Central memory CD4-positive, alpha-beta T cell (primary cell): Measurements from ENCODE around the gene SEPTIN5.

Experiments used
- DNase-seq: peaks from one replicate; pipeline ENCODE4 v3.0.0; 2022

Gene SEPTIN5

DNA sequence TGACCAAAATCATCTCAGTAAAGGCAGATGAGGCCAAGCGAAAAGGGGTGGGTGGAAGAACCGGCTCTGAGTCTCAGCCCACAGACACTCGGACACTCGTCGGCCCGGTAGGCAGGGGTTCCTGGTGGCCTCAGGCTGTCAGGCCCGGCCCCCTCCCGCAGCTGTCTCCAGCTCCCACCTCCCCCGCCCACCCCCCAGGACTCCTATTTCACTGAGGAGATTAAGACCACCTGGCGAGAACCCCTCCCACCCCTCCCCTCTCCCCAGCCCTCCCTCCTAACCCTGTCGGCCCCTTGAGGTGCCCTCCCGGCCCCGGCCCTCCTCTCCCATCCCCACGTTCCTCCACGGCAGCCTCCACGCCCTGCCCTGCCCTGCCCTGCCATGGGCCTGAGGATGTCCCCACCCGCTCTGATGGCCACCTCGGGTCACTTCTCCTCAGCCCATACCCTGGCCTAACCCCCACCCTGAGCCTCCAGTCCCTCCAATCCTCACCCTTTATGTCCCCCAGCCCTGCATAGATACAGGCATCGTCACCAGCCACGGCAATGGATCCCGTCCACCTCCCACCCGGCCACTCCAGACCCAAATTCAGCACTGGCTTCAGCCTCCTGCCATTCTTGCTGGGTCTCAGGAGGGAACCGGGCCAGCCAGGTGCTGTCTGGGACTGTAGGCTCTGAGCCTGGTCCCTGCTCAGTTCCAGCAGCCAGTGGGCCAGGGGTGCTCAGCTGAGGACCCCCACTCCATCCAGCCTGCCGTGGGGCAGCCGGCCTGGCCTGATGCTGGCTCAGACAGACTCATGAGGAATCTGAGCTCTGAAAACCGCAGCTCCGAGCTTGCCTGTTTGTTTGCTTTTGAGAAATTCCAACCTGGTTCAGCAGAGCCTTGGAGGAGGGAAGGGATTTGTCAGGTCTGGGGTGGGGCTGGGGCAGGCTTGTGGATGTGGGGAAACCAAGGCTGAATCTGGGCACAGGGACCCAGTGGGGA is 36.5 kb downstream of the SEPTIN5 start:
- no peak for DNase-seq

DNA sequence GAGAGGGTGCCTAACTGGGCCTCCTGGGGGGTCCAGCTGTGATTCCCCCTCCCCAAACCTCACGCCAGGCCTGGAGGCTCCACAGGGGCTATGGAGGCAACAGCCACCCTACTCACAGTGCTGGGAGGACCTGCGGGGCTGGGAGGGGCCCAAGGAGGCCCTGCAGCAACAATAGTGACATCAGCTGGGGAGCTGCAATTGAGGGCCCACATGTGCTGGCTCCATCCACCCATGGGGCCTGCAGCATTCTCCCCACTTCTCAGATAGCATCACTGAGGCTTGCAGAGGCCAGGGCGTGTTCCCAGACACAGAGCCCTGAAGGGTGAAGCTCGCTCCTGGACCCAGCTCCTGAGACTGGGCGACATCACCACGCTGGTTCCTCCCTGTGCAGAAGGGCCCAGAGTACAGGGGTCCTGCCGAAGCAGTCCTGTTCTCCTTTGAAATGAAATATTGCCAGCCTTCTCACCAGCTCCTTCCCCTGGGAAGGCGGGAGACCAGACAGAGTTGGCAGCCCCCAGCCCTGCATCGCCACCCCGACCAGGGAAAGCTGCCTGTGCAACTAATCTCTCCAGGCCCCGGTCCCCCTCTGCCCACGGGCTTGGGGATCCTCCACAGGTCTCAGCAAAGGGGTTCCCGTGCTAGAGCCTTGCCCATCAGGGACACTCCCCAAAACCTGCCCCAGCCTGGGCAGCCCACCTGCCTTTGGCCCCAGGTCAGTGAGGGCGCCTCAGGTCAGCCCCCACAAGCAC is 37.4 kb downstream of the SEPTIN5 start:
- DNase-seq, result no peak

DNA sequence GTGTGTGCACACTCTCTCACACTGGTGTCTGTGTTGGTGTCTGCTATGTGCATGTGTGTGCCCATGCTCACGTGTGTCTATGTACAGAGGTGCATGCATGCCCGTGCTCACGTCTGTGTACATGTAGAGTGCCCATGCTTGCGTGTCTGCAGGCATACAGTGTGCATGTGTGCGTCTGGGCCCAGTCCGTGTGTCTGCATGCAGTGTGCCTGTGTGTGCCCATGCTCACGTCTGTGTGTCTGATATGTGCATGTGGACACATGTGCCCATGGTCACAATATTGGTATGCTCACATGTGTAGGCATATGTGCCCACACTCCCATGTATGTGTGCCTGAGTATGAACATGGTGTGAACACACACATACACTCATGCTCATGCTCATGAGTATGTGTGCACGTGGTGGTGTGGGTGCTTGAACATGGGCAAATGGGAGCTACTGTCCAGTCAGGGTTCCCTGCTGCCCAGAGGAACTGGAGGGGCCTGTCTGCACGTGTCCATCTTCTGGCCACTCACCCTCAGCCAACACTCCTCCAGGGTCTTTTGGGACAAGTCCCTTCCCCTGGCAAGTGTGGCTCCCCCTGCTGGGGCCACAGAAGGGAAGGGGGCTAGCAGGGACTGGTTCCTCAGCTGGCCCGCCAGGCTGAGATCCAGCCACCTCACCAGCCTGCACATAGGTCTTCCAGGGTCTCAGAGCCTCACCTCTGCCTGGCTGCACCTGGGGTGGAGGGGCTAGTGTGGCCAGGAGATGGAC is 39.0 kb downstream of the SEPTIN5 start:
- no peak for DNase-seq

DNA sequence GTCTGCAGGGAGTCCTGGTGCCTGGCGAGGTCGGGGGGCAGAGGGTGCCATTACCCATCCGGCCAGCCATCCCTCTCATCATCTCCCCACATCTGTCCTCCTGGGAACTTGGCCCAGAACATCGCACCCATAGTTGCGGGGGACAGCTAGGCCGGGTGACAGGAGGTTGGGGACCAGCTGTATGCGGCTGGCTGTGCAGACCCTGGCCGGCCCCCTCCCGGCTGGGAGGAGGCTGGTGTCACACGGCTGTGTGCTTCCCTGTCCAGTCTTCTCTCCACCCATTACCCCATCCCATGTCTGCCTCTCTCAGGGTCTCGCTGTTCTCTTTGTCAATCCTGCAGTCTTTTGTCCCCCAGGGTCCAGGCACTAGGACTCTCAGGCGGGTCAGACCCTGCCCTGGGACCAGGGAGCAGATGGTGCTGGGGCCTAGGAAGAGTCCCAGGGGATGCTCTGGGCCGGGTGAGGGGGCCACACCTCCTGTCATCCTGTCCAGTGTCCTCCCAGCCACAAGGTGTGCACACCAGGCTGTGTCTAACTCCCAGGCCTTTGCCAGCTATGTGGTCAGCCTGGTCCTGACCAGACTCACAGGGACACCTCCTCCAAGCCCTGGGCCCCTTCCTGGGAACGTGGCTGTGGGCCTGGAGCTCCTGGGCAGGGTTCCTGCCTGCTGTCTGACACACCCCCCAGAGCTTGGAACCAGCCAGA is 39.8 kb downstream of the SEPTIN5 start:
- DNase-seq, result no peak

DNA sequence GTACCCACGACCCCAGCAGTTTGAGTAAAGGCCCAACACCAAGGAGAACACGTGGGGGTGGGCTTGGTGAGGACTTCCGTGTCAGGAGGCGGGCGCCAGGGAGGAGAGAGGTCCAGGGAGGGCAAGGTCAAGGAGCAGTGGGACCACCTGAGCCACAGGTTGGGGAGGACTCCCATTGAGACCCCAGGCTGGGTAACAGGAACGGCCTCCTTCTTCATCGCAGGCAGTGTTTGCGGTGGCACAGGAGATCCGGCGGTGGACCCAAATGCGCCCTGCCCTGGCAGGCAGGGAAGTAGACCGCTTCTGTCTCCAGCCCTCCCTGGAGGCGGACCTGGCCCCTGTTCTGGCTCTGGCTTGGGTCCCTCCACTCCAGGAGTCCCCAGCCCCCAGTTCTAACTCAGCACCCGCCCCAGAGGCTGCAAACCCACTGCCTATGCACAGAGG is 40.4 kb downstream of the SEPTIN5 start:
- no peak for DNase-seq

DNA sequence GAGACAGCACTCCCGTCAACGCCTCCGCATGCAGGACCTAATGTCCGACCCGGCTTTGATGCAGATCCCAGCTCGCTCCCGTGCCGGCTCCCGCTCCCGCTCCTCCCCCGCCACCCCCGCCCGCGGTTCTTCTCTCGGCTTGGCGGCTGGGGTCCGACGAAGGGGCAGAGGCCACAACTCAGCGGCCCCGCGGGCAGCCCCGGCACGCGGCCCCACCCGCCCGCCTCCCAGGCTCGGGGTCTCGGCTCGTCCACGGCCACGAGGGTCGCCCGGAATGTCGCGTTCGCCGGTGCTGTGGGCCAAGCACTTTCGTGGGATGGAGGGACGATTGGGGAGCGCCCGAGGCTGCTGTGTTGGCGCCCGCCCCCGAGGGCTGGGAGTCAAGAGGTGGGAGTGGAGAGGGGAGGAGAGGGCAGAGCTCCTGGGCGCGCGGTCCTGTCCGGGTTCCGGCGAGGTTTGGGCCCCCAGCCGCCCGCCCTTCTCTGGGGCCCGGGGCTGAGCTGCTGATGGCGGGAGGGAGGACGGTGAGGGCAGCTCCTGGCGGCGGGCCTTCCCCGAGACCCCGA is 40.9 kb downstream of the SEPTIN5 start:
- no peak for DNase-seq

DNA sequence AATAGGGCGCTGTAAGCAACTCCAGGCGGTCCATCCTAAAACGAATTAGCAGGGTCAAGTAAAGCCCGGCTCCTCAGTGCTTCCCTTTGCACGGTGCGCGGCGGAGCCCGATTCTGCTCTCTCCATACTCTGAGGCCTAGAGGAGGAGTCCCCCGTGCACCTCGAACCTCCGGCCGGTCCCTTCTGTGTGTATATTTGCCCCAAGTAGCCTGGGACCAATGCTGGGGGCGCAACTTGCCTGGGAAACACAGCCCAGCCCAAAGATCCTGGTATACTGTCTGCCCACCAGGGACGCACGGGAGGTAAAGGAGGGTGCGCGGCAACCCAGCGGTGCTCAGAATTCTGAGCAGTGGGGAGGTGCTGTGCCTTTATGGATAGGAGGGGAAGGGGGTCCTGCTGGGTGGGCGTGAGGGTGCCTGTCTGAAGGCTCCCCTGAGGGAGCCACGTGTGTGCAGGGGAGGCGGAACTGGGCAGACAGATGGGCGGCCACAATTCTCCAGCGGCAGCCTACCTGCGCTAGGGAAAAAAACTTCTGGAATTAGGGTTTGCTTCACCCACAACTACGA is 41.5 kb downstream of the SEPTIN5 start:
- no peak for DNase-seq

DNA sequence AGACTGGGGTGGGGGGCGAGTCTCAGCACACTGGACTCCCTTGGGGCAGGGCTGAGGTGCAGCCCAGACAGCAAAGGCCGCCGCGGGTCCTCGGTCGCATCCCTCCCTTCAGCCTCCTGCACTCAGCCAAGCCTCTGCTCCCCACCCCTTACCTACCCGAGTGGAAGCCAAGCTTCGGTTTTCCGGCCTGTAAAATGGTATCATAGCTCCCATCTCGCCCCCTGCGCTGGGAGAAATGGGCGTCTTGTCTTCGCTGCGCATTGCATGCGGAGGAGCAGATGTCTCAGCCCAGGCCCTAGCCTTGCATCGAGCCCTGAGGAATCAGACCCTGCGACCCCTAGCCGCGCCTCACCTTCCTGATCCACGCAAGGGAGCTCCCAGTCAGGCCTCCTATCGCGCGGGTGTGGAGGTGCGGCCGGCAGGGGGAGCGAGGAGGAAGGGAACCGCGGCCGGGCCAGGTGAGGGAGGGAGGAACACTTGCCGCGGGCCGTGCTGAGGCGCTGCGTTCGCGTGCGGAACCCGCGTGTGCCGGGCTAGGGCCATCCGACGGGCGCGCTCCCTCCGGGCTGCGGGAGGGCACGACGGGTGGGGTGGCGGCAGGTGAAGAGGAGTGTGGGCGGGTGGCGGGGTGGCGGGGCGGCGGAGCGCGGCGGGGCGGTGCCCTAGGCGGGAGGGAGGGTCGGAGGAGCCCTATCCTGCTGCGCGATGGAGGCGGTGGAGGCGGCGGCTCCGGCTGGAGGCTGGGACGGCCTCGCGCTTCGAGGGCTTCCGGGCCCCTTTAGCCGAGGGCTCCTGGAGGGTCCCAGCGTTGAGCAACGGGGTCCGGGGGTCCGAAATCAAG is 42.2 kb downstream of the SEPTIN5 start:
- peak; percentile 63 for DNase-seq

DNA sequence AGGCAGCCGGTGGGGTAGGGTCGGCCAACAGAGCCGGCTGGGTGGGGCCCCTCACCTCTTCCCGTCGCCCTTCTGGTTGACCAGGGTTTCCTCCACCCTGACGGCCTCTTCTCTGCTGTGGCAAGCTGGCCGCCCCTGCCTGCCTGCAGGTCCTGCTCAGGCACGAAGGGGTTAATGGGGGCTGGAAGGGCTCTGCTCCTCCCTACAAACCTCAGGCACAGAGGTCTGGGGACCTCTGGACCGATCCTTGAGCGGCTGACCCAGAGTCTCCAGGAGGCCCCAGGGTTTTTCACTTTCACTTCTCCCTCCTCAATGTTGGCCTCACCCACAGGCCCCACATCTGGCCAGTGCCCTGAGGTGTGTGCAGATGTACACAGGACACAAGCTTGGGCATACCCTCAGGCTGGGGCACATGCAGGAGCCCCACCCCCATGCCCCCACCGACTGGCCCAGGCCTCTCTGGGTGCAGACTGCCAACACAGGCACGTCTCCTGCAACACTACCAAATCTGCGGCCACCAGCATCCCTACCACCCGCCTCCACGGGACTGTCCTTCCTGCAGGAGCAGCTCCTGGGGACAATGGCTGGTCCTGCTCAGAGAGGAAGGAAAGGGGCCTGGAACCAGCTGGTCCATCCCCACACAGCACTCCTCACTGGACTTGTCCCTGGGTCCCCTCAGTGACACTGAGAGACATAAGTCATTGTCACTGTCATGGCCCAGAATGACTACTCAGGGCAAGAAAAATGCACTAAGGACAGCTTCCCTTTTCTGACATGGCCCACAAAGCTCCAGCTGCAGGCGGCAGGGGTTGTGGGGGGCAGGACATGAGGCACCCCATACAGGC is 43.1 kb downstream of the SEPTIN5 start:
- no peak for DNase-seq

DNA sequence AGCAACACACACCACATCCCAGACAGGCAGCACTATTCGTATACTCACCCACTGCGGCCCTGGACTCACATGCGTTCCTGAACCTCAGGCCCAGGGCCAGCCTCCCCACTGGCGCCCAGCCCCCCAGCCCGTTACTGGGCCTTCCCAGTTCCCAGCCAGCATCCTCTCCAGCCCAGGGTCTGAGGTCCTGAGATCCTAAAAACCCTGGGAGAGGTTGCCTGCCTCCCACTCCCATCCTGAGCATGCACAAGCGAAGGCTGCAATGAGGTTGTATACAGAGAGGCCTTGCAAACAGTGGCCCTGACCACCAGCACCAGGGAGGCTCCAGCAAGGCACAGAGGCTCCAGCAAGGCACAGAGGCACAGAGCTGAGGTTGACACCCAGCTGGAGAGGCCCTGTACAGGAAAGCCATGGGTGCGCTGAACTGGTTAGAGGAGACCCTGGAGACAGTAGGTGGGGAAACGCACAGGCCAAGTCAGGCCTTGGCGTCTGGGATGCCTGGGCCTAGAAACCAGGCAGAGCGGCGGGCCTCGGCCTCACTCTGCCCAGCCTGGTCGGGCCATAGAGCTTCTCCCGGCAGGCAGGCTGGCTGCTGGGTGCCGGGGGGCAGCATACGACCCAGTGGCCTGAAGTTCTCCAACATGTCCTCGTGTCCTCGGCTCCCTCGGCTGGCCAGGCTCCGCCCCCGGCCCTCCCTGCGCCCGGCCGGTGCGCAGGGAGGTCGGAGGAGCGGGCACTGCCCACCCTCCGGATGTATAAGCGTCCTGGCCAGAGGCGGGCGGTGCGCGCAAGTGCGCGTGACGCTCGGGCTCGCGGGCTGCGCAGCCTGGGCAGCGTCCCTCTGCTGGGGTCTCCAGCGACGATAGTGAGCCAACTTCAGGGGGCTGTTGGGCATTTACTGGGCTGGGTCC is 43.9 kb downstream of the SEPTIN5 start:
- DNase-seq, result no peak

DNA sequence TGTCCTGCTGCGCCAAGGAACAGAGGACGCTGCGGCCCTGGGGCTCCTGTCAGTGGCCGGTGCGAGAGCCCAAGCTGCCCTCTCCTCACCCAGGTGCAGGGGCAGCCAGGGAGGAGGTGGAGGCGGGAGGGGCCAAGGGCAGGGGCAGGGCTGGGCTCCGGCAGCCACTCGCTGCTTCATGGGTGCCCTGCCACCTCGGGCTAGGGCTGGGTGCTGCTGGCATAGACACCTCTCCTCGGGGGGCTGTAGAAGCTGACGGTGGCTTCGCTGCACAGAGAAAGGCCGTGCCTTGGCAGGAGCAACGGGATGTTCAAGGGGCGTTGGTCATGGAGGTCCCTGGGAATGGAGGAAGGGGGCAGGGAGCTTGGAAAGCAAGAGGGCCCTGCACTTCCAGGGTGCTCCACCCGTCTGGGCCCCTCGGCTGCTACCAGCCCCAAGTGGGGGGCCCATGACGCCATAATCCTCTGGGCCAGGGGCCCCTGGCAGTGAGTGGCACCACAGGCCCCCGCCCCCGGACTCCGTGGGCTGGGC is 44.7 kb downstream of the SEPTIN5 start:
- DNase-seq, result no peak

DNA sequence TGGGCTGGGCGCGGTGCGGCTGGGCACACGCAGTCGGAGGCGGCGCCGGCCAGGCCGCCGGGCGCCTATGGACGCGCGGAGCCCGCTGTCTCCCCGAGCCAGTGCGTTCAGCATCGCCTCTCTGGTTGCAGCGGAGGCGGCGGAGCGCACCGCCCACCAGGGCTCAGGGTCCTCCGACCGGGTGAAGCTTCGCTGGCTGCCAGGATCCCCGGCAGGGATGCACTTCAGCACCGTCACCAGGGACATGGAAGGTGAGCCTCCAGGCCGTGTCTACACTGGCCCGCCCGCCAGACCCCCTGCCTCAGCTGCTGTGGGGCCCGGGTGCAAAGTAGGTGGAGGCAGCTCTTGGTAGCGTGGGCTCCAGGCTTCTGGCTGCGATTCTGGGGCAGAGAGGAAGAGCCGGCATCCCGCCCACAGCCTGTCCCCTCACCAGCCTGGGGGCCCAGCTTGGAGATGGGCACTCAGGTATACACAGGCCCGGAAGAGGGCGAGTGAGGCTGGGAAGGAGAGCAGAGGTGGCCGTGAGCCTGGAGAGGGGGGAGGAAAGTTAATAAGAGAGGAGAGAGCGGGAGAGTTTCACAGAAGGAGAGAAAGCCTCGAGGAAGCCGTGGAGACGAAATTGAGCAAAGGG is 45.2 kb downstream of the SEPTIN5 start:
- DNase-seq, result no peak

DNA sequence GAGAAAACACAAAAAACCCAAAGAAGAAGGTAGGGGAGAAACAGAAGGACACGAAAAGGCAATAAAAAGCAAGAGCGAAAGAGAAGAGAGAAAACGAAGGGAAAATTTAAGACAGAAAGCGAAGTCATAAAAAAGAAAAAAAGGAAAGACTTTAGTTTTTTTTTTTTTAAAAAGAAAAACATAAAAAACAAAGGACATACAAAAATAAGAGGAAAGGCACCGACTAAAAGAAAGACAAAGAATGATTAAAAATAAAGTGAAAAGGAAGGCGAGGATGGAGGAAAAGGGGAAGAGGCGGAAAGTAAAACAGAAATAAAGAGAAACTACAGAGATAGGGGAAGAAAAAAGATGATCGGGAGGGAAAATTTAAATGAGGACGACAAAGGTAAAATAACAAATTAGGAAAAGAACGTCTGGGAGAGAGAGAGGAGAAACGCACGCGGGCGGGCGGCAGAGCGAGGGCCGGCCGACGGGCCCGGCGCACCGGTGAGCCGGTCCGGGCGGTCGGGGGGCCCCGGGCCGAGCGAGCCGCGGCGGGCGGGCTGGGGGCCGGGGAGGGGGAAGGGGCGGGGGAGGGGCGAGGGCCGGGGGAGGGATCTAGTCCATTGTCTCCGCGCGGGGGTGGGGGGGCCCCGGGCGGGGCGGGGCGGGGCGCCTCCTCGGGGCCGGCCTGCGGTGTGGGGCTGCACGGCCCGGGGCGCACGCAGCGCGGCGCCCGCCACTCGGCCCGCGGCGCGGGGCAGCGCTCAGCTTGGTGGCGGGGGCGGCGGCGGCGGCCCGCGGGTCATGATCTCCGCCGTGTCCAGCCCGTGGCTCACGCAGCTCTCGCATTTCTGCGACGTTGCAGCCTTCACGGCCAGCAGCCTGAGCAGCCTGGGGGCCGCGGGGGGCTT is 46.0 kb downstream of the SEPTIN5 start, which contains the start of gene TBX1:
Gene TBX1, plus strand, starts transcription at position 721 of the 893 bp plus-strand sequence. Its CDS starts 66 bp downstream, at position 787.
- DNase-seq, result no peak

DNA sequence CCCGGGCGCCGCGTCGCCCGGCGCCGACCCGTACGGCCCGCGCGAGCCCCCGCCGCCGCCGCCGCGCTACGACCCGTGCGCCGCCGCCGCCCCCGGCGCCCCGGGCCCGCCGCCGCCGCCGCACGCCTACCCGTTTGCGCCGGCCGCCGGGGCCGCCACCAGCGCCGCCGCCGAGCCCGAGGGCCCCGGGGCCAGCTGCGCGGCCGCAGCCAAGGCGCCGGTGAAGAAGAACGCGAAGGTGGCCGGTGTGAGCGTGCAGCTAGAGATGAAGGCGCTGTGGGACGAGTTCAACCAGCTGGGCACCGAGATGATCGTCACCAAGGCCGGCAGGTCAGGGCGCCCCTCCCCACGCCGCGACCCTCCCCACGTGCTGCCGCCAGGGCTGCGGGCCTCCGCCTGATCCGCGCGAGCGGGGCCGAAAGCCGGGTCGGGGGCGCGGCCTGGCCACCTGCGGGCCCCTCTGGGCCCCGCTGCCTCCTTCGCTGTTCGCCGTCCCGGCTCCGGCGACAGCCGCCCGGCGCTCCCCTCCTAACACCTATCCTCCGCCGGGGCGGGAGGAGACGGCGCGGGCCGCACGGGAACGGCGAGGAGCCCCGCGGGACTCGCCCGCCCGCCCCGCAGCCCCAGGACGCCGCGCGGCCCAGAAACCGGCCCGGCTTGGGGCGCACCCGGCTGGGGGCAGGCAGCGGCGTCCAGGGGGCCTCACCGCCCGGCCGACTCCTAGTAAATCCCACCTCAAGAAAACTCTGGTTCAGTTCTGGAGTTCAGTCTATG is 46.8 kb downstream of the SEPTIN5 start:
- DNase-seq, result no peak

DNA sequence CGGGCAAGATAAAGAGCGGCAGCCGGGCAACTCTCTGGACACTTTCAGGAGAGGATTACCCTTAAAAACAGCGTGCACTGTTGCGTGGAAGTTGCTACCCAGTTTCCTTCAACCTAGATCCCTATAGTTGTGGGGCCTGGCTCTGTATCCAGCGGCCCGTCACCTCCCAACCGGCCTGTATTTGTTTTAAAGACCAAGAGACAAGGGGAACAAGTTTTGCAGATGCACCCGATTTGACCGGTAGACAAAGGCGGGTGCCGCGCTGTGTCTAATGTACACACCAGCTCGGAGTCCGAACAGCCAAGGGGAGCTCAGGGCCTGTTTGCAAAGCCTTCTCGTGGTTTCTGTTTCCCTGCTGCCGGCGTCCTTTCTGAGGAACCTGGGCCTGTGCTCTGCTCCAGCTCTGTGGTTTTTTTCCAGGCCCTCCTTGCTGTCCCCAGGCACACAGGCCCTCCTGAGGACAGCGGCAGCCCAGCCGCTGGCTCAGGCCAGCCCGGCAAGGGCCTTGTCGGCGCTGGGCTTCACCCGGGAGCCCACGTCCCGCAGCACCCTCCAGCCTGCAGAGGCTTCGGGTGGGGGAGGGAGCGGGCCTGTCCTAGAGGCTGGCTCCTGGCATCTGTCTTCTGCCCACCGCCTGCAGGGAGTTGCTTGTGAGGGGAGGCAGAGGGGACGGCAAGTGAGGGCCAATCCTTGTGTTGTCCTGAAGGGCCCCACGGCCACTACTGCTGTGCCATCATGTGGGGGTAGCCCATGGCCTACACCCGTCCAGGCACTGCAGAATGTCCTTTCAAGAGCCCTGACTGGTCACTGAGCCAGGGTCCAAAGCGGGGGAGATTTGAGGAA is 47.6 kb downstream of the SEPTIN5 start:
- no peak for DNase-seq
